HG03575 (cell line): ENCODE data around the gene SYT15.
"Not testable (repeated sequence)": the region's sequence is repeated elsewhere in the genome, so short reads cannot be mapped to it uniquely, and the experiment has no call there.

Source experiments
- ATAC-seq: cut with Tn5 transposase; IDR thresholded peaks from one replicate; pipeline ENCODE4 v1.9.1; 2021; ENCODE audit not compliant: unreplicated experiment, insufficient number of reproducible peaks, low FRiP score; ENCODE audit errors: extremely low read depth

SYT15 gene

DNA sequence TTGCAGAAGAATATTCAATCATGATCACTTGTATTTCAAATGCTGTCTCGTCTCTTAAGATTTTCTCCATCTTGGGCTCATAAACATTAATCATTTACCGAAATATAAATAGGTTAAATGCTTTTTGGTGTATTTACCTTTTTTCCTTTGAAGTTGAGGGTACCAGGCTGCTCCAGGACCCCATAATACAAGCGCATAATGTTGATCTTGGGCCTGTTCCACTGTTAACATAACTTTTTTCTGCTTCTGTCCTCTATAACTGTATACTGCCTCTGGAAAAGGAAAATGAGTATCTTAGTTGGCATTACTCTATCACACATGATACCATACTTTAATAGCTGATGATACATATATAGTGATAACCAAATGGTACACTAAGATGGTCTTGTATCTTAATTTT, 51.9 kb downstream of the SYT15 start:
- not testable (repeated sequence) for ATAC-seq

DNA sequence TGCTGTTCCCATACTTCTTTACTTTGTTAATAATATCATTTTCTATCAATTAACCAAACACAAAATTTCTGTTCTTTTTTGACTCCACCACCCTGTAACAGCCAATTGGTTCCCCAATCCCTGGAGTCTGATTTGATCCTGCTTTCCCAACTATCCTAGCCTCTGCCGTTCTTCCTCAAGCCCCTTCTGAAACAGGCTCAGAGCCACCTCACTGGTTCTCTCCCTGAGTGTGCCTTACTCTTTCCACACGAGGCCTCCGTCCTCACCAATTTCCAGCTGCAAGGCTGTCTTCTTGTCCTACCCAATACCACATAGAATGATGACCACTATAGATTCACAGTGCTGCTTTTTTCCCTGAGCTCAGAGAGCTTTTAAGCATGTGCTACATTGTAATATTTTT, 52.8 kb downstream of the SYT15 start:
- ATAC-seq, result not testable (repeated sequence)

GRCh38 chr10:46634698-46635097, 55.8 kb downstream of the SYT15 start:
- not testable (repeated sequence) for ATAC-seq

DNA sequence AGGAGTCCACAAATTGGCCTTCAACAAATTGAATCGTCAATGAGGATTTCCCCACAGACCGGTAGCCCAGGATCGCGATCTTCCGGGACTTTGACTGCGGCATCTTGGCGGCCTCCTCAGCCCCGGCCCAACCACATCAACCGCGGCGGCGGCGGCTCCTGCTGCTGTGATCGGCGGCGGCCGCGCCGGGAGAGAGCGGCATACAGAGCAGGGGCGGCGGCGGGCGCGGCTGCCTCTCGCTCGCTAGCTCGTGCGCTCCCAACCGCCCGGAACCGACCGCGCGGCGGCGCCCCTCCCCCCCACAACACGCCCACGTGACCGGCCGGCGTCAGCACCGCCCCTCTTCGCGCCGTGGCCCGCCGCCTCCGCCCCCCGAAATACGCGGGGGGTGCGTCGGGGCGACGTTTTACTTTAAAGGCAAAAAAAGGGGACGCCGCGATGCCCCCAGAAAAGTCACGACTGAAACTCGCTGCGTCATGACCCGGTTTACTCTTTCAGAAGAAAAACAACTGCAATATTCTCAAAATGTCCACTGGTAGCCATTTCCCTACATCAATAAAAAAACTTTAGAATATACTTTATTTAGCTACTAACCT, 56.5 kb downstream of the SYT15 start:
- ATAC-seq, result not testable (repeated sequence)

DNA sequence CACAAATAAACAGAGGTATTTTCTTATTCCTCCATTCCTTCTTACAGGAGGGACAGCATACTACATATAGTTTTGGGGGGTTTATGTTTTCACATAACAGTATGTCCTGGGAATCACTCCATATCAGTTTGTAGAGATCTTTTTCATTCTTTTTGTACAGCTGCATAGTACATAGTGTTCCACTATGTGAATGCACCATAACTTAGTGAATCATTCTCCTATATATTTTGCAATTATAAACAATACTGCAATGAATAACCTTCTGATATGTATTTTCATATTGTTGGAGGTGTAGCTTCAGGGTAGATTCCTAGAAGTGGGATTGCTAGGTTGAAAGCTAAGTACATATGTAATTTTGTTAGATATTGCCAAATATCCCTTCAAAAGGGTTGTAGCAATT, 61.1 kb downstream of the SYT15 start:
- not testable (repeated sequence) for ATAC-seq
